Activated naive CD4-positive, alpha-beta T cell treated with anti-CD3 and anti-CD28 coated beads, Interleukin-2, amount 10 ng/mL, durations not matched to agents 7 days and 5 days (primary cell): ENCODE measurements around the gene ASMTL.
"Not testable (repeated sequence)": the region's sequence is repeated elsewhere in the genome, so short reads cannot be mapped to it uniquely, and the experiment has no call there.

Experiments
- CTCF ChIA-PET: fragments of 350-600 bp; sonication (Branson Sonifier 250); formaldehyde crosslinking; loops from one replicate; lab custom pipeline; 2021; ENCODE audit warnings: antibody characterized with exemption; lab: Charles Lee
- DNase-seq: peaks from one replicate; pipeline ENCODE4 v3.0.0-alpha.2; 2020
- H3K27ac Mint-ChIP-seq: one replicate; pipeline ENCODE4 v1.8.0; 2021; ENCODE audit warnings: mild to moderate bottlenecking, moderate library complexity, mixed read lengths
- H3K27me3 Mint-ChIP-seq: one replicate; pipeline ENCODE4 v1.8.0; 2021; ENCODE audit warnings: mild to moderate bottlenecking, mixed read lengths
- H3K36me3 Mint-ChIP-seq: one replicate; pipeline ENCODE4 v1.8.0; 2021; ENCODE audit warnings: mixed read lengths
- H3K4me1 Mint-ChIP-seq: one replicate; pipeline ENCODE4 v1.8.0; 2021; ENCODE audit warnings: mixed read lengths
- H3K4me3 Mint-ChIP-seq: one replicate; pipeline ENCODE4 v1.8.0; 2021; ENCODE audit warnings: mild to moderate bottlenecking, moderate library complexity, mixed read lengths
- H3K9me3 Mint-ChIP-seq: one replicate; pipeline ENCODE4 v1.8.0; 2021; ENCODE audit warnings: mixed read lengths

The ASMTL gene

GRCh38 chrX:1452516-1453394, at the start of gene ASMTL:
Gene ASMTL, minus strand, starts transcription at chrX:1452909. Its CDS starts 69 bp downstream, at chrX:1452840.
- H3K9me3 Mint-ChIP-seq: peaks cover 24% of the 10 kb centered on the region
- CTCF ChIA-PET: no interaction called here
- H3K27me3 Mint-ChIP-seq: no peaks in the 10 kb centered on the region
- H3K36me3 Mint-ChIP-seq: peaks cover 23% of the 10 kb centered on the region
- H3K27ac Mint-ChIP-seq: peak within 1 kb of the TSS; percentile 90
- peak within 1 kb of the TSS; percentile 77 for H3K4me3 Mint-ChIP-seq
- peak; percentile 100 for DNase-seq
- H3K4me1 Mint-ChIP-seq: peaks cover 31% of the 10 kb centered on the region

GRCh38 chrX:1502241-1502640, 49.5 kb upstream of the ASMTL start:
- Mint-ChIP-seq H3K4me3 (no peak overlapping the region), H3K36me3 (peaks cover 45% of the 10 kb centered on the region), H3K27ac (peak overlapping the region; percentile 64), H3K4me1 (peaks cover 48% of the 10 kb centered on the region), H3K9me3 (no peaks in the 10 kb centered on the region), H3K27me3 (no peaks in the 10 kb centered on the region)
- CTCF ChIA-PET: no interaction called here
- DNase-seq: no peak

- peak; percentile 66 for DNase-seq
- Mint-ChIP-seq H3K27me3 (no peaks in the 10 kb centered on the region), H3K4me3 (peak overlapping the region; percentile 36), H3K27ac (peak overlapping the region; percentile 43), H3K36me3 (peaks cover 41% of the 10 kb centered on the region), H3K9me3 (no peaks in the 10 kb centered on the region), H3K4me1 (peaks cover 44% of the 10 kb centered on the region)
- CTCF ChIA-PET: no interaction called here
Measured at GRCh38 chrX:1500701-1501624, 48.3 kb upstream of the ASMTL start.

GRCh38 chrX:1496076-1496475, 43.4 kb upstream of the ASMTL start:
- Mint-ChIP-seq H3K27ac (no peak overlapping the region), H3K4me3 (no peak overlapping the region), H3K36me3 (peaks cover 40% of the 10 kb centered on the region), H3K9me3 (peaks cover 7% of the 10 kb centered on the region), H3K4me1 (peaks cover 53% of the 10 kb centered on the region), H3K27me3 (peaks cover 3% of the 10 kb centered on the region)
- no peak for DNase-seq
- CTCF ChIA-PET: no interaction called here

- peaks cover 3% of the 10 kb centered on the region for H3K27me3 Mint-ChIP-seq
- peaks cover 47% of the 10 kb centered on the region for H3K4me1 Mint-ChIP-seq
- peaks cover 7% of the 10 kb centered on the region for H3K9me3 Mint-ChIP-seq
- DNase-seq: peak; percentile 25
- H3K4me3 Mint-ChIP-seq: no peak overlapping the region
- H3K36me3 Mint-ChIP-seq: peaks cover 46% of the 10 kb centered on the region
- CTCF ChIA-PET: no interaction called here
- H3K27ac Mint-ChIP-seq: peak overlapping the region; percentile 84
Measured at GRCh38 chrX:1493877-1494510, 41.3 kb upstream of the ASMTL start.

- H3K4me1 Mint-ChIP-seq: peaks cover 51% of the 10 kb centered on the region
Measured at GRCh38 chrX:1493412-1493811, 40.7 kb upstream of the ASMTL start.

GRCh38 chrX:1492421-1493012, 39.8 kb upstream of the ASMTL start:
- Mint-ChIP-seq H3K4me3 (no peak overlapping the region), H3K36me3 (peaks cover 52% of the 10 kb centered on the region), H3K9me3 (peaks cover 7% of the 10 kb centered on the region), H3K27ac (peak overlapping the region; percentile 83), H3K4me1 (peaks cover 51% of the 10 kb centered on the region), H3K27me3 (peaks cover 3% of the 10 kb centered on the region)
- CTCF ChIA-PET: no interaction called here
- peak; percentile 24 for DNase-seq

More at GRCh38 chrX:1493412-1493811, 40.7 kb upstream of the ASMTL start:
- CTCF ChIA-PET: no interaction called here
- peaks cover 7% of the 10 kb centered on the region for H3K9me3 Mint-ChIP-seq
- H3K36me3 Mint-ChIP-seq: peaks cover 50% of the 10 kb centered on the region
- peak overlapping the region; percentile 84 for H3K27ac Mint-ChIP-seq
- H3K4me3 Mint-ChIP-seq: no peak overlapping the region
- DNase-seq: no peak
- peaks cover 3% of the 10 kb centered on the region for H3K27me3 Mint-ChIP-seq

- Mint-ChIP-seq H3K9me3 (peaks cover 7% of the 10 kb centered on the region), H3K27me3 (peaks cover 3% of the 10 kb centered on the region), H3K4me1 (peaks cover 54% of the 10 kb centered on the region), H3K4me3 (no peak overlapping the region), H3K36me3 (peaks cover 58% of the 10 kb centered on the region), H3K27ac (peak overlapping the region; percentile 83)
- CTCF ChIA-PET: no interaction called here
- peak; percentile 77 for DNase-seq
Measured at GRCh38 chrX:1491851-1492349, 39.2 kb upstream of the ASMTL start.

- Mint-ChIP-seq H3K4me1 (peaks cover 52% of the 10 kb centered on the region), H3K36me3 (peaks cover 60% of the 10 kb centered on the region), H3K27ac (peak overlapping the region; percentile 60)
- CTCF ChIA-PET, H3K27me3 Mint-ChIP-seq, DNase-seq, H3K9me3 Mint-ChIP-seq, H3K4me3 Mint-ChIP-seq: not testable (repeated sequence)
Measured at GRCh38 chrX:1491248-1491647, 38.5 kb upstream of the ASMTL start.

GRCh38 chrX:1490723-1491122, 38.0 kb upstream of the ASMTL start:
- H3K27me3 Mint-ChIP-seq, H3K27ac Mint-ChIP-seq, CTCF ChIA-PET, H3K4me3 Mint-ChIP-seq, DNase-seq: not testable (repeated sequence)
- peaks cover 11% of the 10 kb centered on the region for H3K9me3 Mint-ChIP-seq
- H3K36me3 Mint-ChIP-seq: peaks cover 62% of the 10 kb centered on the region
- peaks cover 53% of the 10 kb centered on the region for H3K4me1 Mint-ChIP-seq

GRCh38 chrX:1489354-1489753, 36.6 kb upstream of the ASMTL start:
- CTCF ChIA-PET, H3K4me3 Mint-ChIP-seq, H3K27me3 Mint-ChIP-seq, H3K27ac Mint-ChIP-seq: not testable (repeated sequence)
- Mint-ChIP-seq H3K36me3 (peaks cover 59% of the 10 kb centered on the region), H3K9me3 (peaks cover 11% of the 10 kb centered on the region), H3K4me1 (peaks cover 47% of the 10 kb centered on the region)
- DNase-seq: peak; percentile 5

- Mint-ChIP-seq H3K9me3 (peaks cover 11% of the 10 kb centered on the region), H3K4me1 (peaks cover 47% of the 10 kb centered on the region), H3K27me3 (peaks cover 3% of the 10 kb centered on the region), H3K36me3 (peaks cover 65% of the 10 kb centered on the region), H3K27ac (peak overlapping the region; percentile 64), H3K4me3 (no peak overlapping the region)
- DNase-seq: no peak
- CTCF ChIA-PET: no interaction called here
Measured at GRCh38 chrX:1488745-1489144, 36.0 kb upstream of the ASMTL start.

- peaks cover 66% of the 10 kb centered on the region for H3K36me3 Mint-ChIP-seq
- H3K9me3 Mint-ChIP-seq: peaks cover 11% of the 10 kb centered on the region
- CTCF ChIA-PET: no interaction called here
- peaks cover 3% of the 10 kb centered on the region for H3K27me3 Mint-ChIP-seq
- H3K4me3 Mint-ChIP-seq: no peak overlapping the region
- peaks cover 47% of the 10 kb centered on the region for H3K4me1 Mint-ChIP-seq
- H3K27ac Mint-ChIP-seq: no peak overlapping the region
- DNase-seq: no peak
Measured at GRCh38 chrX:1488141-1488540, 35.4 kb upstream of the ASMTL start.
